Measurements from ENCODE around the gene APOB.

Gene APOB

DNA sequence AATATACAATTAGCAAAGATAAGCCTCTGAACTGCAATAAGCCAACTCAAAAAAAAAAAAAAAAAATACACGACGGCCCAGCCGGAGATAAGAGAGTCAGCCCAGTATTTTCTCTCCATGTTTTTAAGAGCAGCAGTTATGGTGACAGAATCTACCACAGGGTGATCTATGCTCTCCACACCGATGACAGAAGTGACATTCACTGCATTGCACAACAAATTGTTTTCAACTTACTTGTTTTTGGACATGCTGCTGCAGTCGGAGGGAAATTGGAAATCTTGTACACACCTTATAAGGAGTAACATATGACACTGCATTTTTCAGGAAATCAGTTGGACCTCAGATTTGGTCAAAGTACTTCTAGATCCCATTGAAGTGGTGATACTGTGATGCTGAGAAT is 23.3 kb upstream of the APOB start:
- Histone ChIP-seq H3K4me1 (ENCODE audit: control insufficient read depth, low read depth, low read length) (peaks cover 24% of the 10 kb centered on the region), H3K9ac (ENCODE audit: low read length) (no peak overlapping the region), H3K9me3 (ENCODE audit: control insufficient read depth, low read depth, low read length) (no peaks in the 10 kb centered on the region), H3K27ac (ENCODE audit: low read length) (no peak overlapping the region), H3K36me3 (ENCODE audit: control insufficient read depth, low read depth, low read length) (no peaks in the 10 kb centered on the region), H3K27me3 (ENCODE audit: control insufficient read depth, insufficient read depth, low read length) (no peaks in the 10 kb centered on the region), H3K4me3 (ENCODE audit: low read length) (no peak overlapping the region)

DNA sequence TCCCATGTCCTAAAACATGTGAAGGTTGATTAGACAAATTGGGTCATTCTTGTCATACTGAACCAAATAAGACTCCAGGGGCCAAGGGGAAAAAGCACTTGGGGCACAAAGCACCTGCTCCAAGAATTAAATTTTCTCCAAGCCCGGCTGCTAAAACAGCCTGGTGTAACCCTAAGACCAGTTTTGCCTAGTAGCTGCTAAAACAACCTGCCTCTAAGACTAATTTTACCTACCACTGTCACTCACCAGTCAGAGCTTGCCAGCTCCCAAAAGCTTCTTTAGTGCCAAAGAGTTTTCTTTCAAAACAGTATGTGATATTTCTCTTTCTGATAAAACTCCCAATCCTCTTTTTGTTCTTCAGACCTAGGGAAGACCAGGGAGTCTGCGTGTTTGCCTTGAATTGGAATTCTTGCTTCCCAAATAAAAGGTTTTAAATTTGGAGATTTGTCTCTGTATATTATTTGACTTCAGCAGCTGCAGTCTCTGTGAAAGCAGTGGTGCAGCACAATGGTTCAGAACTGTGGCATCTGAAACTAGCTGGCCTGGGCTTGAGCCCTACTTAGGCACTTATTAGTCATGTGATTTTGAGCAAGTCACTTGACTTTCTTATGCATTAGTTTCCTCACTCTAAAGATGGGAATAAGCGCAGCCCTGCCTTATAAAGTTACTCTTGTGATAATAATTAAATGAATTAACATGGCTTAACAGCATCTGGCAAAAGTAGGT is 16.2 kb upstream of the APOB start:
- Histone ChIP-seq H3K4me1 (ENCODE audit: control insufficient read depth, low read depth, low read length) (no peaks in the 10 kb centered on the region), H3K36me3 (ENCODE audit: control insufficient read depth, low read depth, low read length) (no peaks in the 10 kb centered on the region), H3K9ac (ENCODE audit: low read length) (no peak overlapping the region), H3K27me3 (ENCODE audit: control insufficient read depth, insufficient read depth, low read length) (no peaks in the 10 kb centered on the region), H3K9me3 (ENCODE audit: control insufficient read depth, low read depth, low read length) (no peaks in the 10 kb centered on the region), H3K4me3 (ENCODE audit: low read length) (no peak overlapping the region), H3K27ac (ENCODE audit: low read length) (no peak overlapping the region)

- H3K4me1 ChIP-seq (ENCODE audit: control insufficient read depth, low read depth, low read length) = peaks cover 8% of the 10 kb centered on the region
- no peaks in the 10 kb centered on the region for H3K36me3 ChIP-seq (ENCODE audit: control insufficient read depth, low read depth, low read length)
- H3K27me3 ChIP-seq (ENCODE audit: control insufficient read depth, insufficient read depth, low read length) = no peaks in the 10 kb centered on the region
- no peak overlapping the region for H3K9ac ChIP-seq (ENCODE audit: low read length)
- no peak overlapping the region for H3K4me3 ChIP-seq (ENCODE audit: low read length)
- H3K9me3 ChIP-seq (ENCODE audit: control insufficient read depth, low read depth, low read length) = no peaks in the 10 kb centered on the region
- H3K27ac ChIP-seq (ENCODE audit: low read length) = no peak overlapping the region
These were observed 13.2 kb upstream of the APOB start for GRCh38 chr2:21057097-21057496.

DNA sequence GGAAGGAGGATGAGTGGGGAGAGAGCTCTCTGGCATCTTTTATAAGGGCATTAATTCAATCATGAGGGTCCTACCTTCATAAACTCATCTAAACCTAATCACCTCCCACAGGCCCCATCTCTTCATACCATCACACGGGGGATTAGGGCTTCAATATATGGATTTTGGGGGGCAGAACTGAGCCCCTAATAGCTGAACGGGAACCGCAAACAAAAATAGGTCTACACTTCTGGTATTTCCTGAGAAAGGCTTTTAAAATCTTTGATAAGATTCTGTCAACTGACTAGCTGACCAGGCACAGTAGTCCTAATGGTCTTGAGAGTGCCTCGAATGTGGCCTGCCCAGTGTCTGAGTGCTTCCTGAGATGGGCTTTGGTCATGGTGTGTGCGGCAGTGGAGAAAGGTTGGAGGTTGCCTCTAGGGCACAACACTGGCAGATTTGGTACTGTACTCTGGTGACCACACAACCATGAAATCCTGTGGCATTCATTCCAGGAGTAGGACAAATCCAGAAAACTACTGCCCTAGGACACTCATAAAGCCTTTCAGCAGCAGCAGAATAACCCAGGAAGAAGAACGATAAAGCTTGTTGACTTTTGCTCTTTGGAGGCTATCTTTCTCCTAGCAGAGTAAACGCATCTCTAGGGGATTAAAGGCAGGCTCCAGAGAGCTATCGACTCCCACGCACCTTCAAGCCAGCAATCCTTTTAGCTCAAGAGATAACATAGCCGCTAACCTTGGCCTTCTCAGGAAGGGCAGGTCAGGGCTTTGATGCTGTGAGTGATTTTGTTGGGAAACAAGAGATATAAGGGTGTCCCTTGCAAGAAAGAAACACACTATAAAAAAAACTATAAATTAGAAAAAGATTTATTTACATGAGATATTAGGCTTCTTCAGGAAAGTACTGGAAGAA is 12.3 kb upstream of the APOB start:
- Histone ChIP-seq H3K4me3 (ENCODE audit: low read length) (no peak overlapping the region), H3K27ac (ENCODE audit: low read length) (no peak overlapping the region), H3K27me3 (ENCODE audit: control insufficient read depth, insufficient read depth, low read length) (no peaks in the 10 kb centered on the region), H3K4me1 (ENCODE audit: control insufficient read depth, low read depth, low read length) (peaks cover 8% of the 10 kb centered on the region), H3K36me3 (ENCODE audit: control insufficient read depth, low read depth, low read length) (no peaks in the 10 kb centered on the region), H3K9ac (ENCODE audit: low read length) (no peak overlapping the region), H3K9me3 (ENCODE audit: control insufficient read depth, low read depth, low read length) (no peaks in the 10 kb centered on the region)

GRCh38 chr2:21055451-21055850 is 11.6 kb upstream of the APOB start:
- Histone ChIP-seq H3K4me3 (ENCODE audit: low read length) (no peak overlapping the region), H3K9ac (ENCODE audit: low read length) (no peak overlapping the region), H3K9me3 (ENCODE audit: control insufficient read depth, low read depth, low read length) (no peaks in the 10 kb centered on the region), H3K27me3 (ENCODE audit: control insufficient read depth, insufficient read depth, low read length) (no peaks in the 10 kb centered on the region), H3K4me1 (ENCODE audit: control insufficient read depth, low read depth, low read length) (peaks cover 8% of the 10 kb centered on the region), H3K27ac (ENCODE audit: low read length) (no peak overlapping the region), H3K36me3 (ENCODE audit: control insufficient read depth, low read depth, low read length) (no peaks in the 10 kb centered on the region)

DNA sequence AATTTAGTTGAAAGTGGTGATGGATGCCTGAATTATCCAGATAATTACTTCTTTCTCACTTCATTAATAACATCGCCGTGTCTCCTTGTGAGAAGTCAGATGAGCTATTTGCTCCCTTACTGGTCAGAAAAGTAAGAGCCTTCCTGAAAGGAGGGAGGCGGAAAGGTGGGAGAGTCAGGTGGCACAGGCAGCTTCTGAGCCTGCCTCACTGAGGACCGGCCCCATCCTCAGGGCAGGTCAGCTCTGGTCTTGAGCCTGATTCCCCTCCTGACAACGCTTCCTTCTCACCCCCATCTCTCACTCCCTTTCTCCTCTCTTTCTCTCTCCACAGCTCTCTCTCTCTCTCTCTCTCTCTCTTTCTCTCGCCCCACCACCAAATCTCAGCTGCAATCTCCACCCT is 10.1 kb upstream of the APOB start:
- Histone ChIP-seq H3K27ac (ENCODE audit: low read length) (no peak overlapping the region), H3K27me3 (ENCODE audit: control insufficient read depth, insufficient read depth, low read length) (no peaks in the 10 kb centered on the region), H3K36me3 (ENCODE audit: control insufficient read depth, low read depth, low read length) (no peaks in the 10 kb centered on the region), H3K9ac (ENCODE audit: low read length) (no peak overlapping the region), H3K9me3 (ENCODE audit: control insufficient read depth, low read depth, low read length) (no peaks in the 10 kb centered on the region), H3K4me3 (ENCODE audit: low read length) (no peak overlapping the region), H3K4me1 (ENCODE audit: control insufficient read depth, low read depth, low read length) (peaks cover 8% of the 10 kb centered on the region)

DNA sequence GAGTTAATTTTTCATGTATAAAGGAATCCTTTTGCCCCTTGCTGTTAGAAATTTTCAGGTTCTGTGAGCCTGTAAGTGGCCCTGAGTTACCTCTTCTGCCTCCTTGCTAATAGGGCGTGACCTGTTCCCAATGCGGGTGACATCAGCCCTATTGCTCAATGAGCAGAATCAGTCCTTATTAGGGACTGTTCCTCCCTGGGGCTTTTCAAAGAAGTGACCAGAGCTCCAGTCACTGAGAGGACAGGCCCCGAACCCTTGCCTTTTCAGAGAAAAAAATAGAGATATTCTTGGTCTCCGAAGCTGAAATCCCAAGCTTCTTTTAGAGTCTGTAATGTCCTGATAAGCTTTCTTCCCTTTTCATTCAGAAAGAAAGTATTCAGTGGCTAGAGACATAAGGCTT is 8.2 kb upstream of the APOB start:
- Histone ChIP-seq H3K27ac (ENCODE audit: low read length) (no peak overlapping the region), H3K9me3 (ENCODE audit: control insufficient read depth, low read depth, low read length) (no peaks in the 10 kb centered on the region), H3K9ac (ENCODE audit: low read length) (no peak overlapping the region), H3K36me3 (ENCODE audit: control insufficient read depth, low read depth, low read length) (no peaks in the 10 kb centered on the region), H3K27me3 (ENCODE audit: control insufficient read depth, insufficient read depth, low read length) (no peaks in the 10 kb centered on the region), H3K4me1 (ENCODE audit: control insufficient read depth, low read depth, low read length) (peaks cover 8% of the 10 kb centered on the region), H3K4me3 (ENCODE audit: low read length) (no peak overlapping the region)

- Histone ChIP-seq H3K36me3 (ENCODE audit: control insufficient read depth, low read depth, low read length) (no peaks in the 10 kb centered on the region), H3K9me3 (ENCODE audit: control insufficient read depth, low read depth, low read length) (no peaks in the 10 kb centered on the region), H3K4me1 (ENCODE audit: control insufficient read depth, low read depth, low read length) (peaks cover 8% of the 10 kb centered on the region), H3K27me3 (ENCODE audit: control insufficient read depth, insufficient read depth, low read length) (peaks cover 1% of the 10 kb centered on the region), H3K9ac (ENCODE audit: low read length) (no peak overlapping the region), H3K4me3 (ENCODE audit: low read length) (no peak overlapping the region), H3K27ac (ENCODE audit: low read length) (no peak overlapping the region)
These were observed 6.3 kb upstream of the APOB start for GRCh38 chr2:21050164-21050563.

GRCh38 chr2:21047141-21048009 is 3.5 kb upstream of the APOB start:
- H3K9me3 ChIP-seq (ENCODE audit: control insufficient read depth, low read depth, low read length) = no peaks in the 10 kb centered on the region
- H3K4me1 ChIP-seq (ENCODE audit: control insufficient read depth, low read depth, low read length) = no peaks in the 10 kb centered on the region
- H3K27me3 ChIP-seq (ENCODE audit: control insufficient read depth, insufficient read depth, low read length) = peaks cover 18% of the 10 kb centered on the region
- no peak overlapping the region for H3K9ac ChIP-seq (ENCODE audit: low read length)
- H3K4me3 ChIP-seq (ENCODE audit: low read length) = no peak overlapping the region
- no peak overlapping the region for H3K27ac ChIP-seq (ENCODE audit: low read length)
- H3K36me3 ChIP-seq (ENCODE audit: control insufficient read depth, low read depth, low read length) = no peaks in the 10 kb centered on the region

DNA sequence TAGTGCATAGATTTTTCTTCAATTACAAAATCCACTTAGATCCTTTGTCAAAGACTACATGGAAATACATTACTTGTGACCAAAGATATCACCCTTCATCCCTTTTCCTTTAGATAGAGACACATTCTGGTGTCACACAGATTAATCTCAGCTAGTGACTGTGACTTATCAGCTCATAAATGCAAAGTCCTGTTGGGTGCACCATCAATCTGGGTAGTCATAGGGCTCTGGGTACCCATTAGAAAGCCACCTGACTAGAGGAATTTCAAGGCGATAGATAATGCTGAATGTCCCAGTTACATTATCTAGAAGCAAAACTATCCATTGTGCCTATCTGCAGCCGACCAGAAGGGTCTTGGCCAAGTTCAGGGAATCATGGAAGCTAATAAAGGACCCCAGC is 2.6 kb upstream of the APOB start:
- H3K27me3 ChIP-seq (ENCODE audit: control insufficient read depth, insufficient read depth, low read length) = peaks cover 18% of the 10 kb centered on the region
- no peaks in the 10 kb centered on the region for H3K4me1 ChIP-seq (ENCODE audit: control insufficient read depth, low read depth, low read length)
- H3K27ac ChIP-seq (ENCODE audit: low read length) = no peak overlapping the region
- no peak overlapping the region for H3K4me3 ChIP-seq (ENCODE audit: low read length)
- no peaks in the 10 kb centered on the region for H3K9me3 ChIP-seq (ENCODE audit: control insufficient read depth, low read depth, low read length)
- no peak overlapping the region for H3K9ac ChIP-seq (ENCODE audit: low read length)
- H3K36me3 ChIP-seq (ENCODE audit: control insufficient read depth, low read depth, low read length) = no peaks in the 10 kb centered on the region

- H3K27ac ChIP-seq (ENCODE audit: low read length) = no peak overlapping the region
- no peaks in the 10 kb centered on the region for H3K36me3 ChIP-seq (ENCODE audit: control insufficient read depth, low read depth, low read length)
- H3K9me3 ChIP-seq (ENCODE audit: control insufficient read depth, low read depth, low read length) = no peaks in the 10 kb centered on the region
- no peak overlapping the region for H3K9ac ChIP-seq (ENCODE audit: low read length)
- H3K4me1 ChIP-seq (ENCODE audit: control insufficient read depth, low read depth, low read length) = no peaks in the 10 kb centered on the region
- no peak overlapping the region for H3K4me3 ChIP-seq (ENCODE audit: low read length)
- peaks cover 18% of the 10 kb centered on the region for H3K27me3 ChIP-seq (ENCODE audit: control insufficient read depth, insufficient read depth, low read length)
These were observed 960 bp upstream of the APOB start for GRCh38 chr2:21044694-21045371.

All from iPS-18a (cell line).